ENCODE results near the gene DNAJC27. TPM values are rescaled to one million over a fixed set of nuclear protein-coding genes. Genes with fewer than 3 reads are reported as not detected.

DNAJC27 gene
- total and polyA plus RNA-seq, 8 donors = under 0.01 to 59.8 (median 2.9) TPM

- WGBS, 5 donors = 81 to 88% (median 86%) methylated on average over 8 of the region's 8 CpGs
Observed at GRCh38 chr2:24985511-24985910, 13.8 kb upstream of the DNAJC27 start.

DNA sequence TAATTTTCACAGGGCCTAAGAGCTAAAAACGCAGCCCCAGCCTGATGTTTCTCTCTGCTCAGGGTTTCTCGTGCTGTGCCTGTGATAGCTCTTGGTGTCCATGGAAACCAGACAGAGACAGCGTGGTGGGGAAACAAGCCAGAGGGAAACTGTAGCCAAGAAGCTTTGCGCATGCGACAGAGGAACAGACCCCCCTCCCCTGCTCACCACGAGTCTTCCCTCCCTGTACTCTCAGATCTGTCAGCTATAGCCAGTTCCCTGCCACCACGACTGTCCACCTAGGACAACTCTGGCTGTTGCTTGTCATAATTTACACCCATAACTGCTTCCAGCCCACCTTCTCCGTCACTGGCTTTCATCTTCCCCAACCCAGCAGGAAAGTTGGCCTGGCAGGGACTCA is 13.2 kb upstream of the DNAJC27 start:
- intact Hi-C loops (cut with DNase I; ENCODE audit: low total_unique reads) = no loop called here

More at GRCh38 chr2:24985511-24985910, 13.8 kb upstream of the DNAJC27 start:
- H3K27me3 ChIP-seq = no peaks in the 10 kb centered on the region
- intact Hi-C loops (cut with DNase I; ENCODE audit: low total_unique reads) = no loop called here
- DNase-seq = no peak
- peaks cover 0 to 2% (median 0%) of the 10 kb centered on the region in 4 donors for H3K36me3 ChIP-seq
- peaks cover 0 to 18% (median 7%) of the 10 kb centered on the region in 4 donors for H3K4me1 ChIP-seq
- H3K9me3 ChIP-seq = no peaks in the 10 kb centered on the region
- peak overlapping the region in 1 of 5 donors; percentile 29 for H3K27ac ChIP-seq
- TF ChIP-seq EP300 (IDR thresholded peaks at IDR 0.05) (no peak), POLR2A (IDR thresholded peaks at IDR 0.05) (no peak), POLR2AphosphoS5 (IDR thresholded peaks at IDR 0.05) (no peak)
- H3K4me3 ChIP-seq = no peak overlapping the region

DNA sequence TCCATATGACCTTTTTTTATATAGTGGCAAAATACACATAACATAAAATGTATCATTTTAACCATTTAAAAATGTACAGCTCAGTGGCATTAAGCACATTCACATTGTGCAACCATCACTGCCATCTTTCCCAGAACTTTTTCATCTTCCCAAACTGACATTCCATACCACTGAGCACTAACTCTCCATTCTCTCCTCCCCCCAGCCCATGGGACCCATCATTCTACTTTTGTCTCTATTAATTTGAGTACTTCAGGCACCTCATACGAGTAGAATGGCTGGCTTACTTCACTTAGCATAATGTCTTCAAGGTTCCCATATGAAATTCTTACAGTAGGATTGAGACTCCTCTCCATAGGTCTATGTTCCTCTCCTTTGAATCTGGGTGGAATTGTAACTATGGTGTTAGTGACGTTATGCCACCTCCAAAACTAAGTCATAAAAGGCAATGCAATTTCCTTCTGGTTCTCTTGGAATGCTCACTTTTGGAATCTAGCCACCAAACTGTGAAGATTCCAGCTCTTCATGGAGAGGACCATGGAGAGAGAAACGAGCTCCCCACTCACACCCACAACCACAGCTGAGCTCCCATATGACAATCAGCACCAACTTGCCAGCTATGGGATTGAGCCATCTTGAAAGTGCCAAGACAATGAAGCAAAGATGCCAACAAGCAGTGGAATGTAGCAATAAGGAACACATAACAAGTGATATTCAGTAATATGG is 9.8 kb upstream of the DNAJC27 start:
- TF ChIP-seq POLR2AphosphoS5 (IDR thresholded peaks at IDR 0.05) (no peak), EP300 (IDR thresholded peaks at IDR 0.05) (no peak), POLR2A (IDR thresholded peaks at IDR 0.05) (no peak)
- TF ChIP-seq, protein P1, sequence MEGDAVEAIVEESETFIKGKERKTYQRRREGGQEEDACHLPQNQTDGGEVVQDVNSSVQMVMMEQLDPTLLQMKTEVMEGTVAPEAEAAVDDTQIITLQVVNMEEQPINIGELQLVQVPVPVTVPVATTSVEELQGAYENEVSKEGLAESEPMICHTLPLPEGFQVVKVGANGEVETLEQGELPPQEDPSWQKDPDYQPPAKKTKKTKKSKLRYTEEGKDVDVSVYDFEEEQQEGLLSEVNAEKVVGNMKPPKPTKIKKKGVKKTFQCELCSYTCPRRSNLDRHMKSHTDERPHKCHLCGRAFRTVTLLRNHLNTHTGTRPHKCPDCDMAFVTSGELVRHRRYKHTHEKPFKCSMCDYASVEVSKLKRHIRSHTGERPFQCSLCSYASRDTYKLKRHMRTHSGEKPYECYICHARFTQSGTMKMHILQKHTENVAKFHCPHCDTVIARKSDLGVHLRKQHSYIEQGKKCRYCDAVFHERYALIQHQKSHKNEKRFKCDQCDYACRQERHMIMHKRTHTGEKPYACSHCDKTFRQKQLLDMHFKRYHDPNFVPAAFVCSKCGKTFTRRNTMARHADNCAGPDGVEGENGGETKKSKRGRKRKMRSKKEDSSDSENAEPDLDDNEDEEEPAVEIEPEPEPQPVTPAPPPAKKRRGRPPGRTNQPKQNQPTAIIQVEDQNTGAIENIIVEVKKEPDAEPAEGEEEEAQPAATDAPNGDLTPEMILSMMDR (IDR thresholded peaks at IDR 0.05) = no peak
- intact Hi-C loops (cut with DNase I; ENCODE audit: low total_unique reads) = no loop called here
- Histone ChIP-seq H3K36me3 (peaks cover 0 to 20% (median 2%) of the 10 kb centered on the region in 4 donors), H3K4me1 (peaks cover 0 to 18% (median 7%) of the 10 kb centered on the region in 4 donors), H3K27ac (no peak overlapping the region), H3K4me3 (no peak overlapping the region), H3K9me3 (no peaks in the 10 kb centered on the region), H3K27me3 (no peaks in the 10 kb centered on the region)
- DNase-seq = no peak
- WGBS, 5 donors = 51 to 76% (median 68%) methylated on average over 3 of the region's 3 CpGs

More for the DNA sequence above, 13.2 kb upstream of the DNAJC27 start:
- TF ChIP-seq POLR2A (IDR thresholded peaks at IDR 0.05) (no peak), EP300 (IDR thresholded peaks at IDR 0.05) (no peak), POLR2AphosphoS5 (IDR thresholded peaks at IDR 0.05) (no peak)
- TF ChIP-seq, protein P1 (IDR thresholded peaks at IDR 0.05) = no peak
- WGBS, 5 donors = 24 to 35% (median 30%) methylated on average over 8 of the region's 8 CpGs
- H3K27me3 ChIP-seq = no peaks in the 10 kb centered on the region
- no peak overlapping the region for H3K4me3 ChIP-seq
- peaks cover 0 to 8% (median 0%) of the 10 kb centered on the region in 4 donors for H3K36me3 ChIP-seq
- peak overlapping the region in 1 of 5 donors; percentile 29 for H3K27ac ChIP-seq
- H3K4me1 ChIP-seq = peaks cover 0 to 18% (median 7%) of the 10 kb centered on the region in 4 donors
- no peaks in the 10 kb centered on the region for H3K9me3 ChIP-seq
- DNase-seq = peak in 1 of 2 donors; percentile 94

DNA sequence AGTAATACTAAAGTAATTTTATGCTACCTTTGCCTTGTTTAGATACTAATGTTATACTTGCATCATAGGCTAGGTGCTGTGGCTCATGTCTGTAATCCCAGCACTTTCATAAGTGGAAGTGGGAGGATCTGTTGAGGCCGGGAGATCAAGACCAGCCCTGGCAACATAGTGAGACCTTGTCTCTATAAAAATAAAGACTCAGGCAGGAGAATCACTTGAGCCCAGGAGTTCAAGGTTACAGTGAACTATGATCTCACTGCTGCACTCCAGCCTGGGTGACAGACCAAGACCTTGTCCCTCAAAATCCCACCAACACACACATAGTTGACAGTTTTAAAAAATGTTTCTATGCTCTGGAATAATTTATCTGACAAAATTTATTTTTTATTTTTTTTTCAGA is 6.9 kb upstream of the DNAJC27 start:
- Histone ChIP-seq H3K27ac (no peak overlapping the region), H3K4me1 (peaks cover 0 to 11% (median 3%) of the 10 kb centered on the region in 4 donors), H3K36me3 (peaks cover 0 to 20% (median 2%) of the 10 kb centered on the region in 4 donors), H3K4me3 (no peak overlapping the region), H3K27me3 (no peaks in the 10 kb centered on the region), H3K9me3 (no peaks in the 10 kb centered on the region)
- no peak for TF ChIP-seq POLR2AphosphoS5 (IDR thresholded peaks at IDR 0.05)
- TF ChIP-seq EP300 (IDR thresholded peaks at IDR 0.05) = no peak
- TF ChIP-seq POLR2A (IDR thresholded peaks at IDR 0.05) = no peak
- TF ChIP-seq, protein P1 (IDR thresholded peaks at IDR 0.05) = no peak
- intact Hi-C loops (cut with DNase I; ENCODE audit: low total_unique reads) = loop anchor here (5.0 kb wide), 1 partner anchor 154 kb away; no protein-coding TSS in a partner anchor
- DNase-seq = no peak
- 76 to 100% (median 93%) methylated on average over 1 of the region's 1 CpG for WGBS, 5 donors
